ENCODE data around the gene EIF2A.
"Not testable (repeated sequence)": the region's sequence is repeated elsewhere in the genome, so short reads cannot be mapped to it uniquely, and the experiment has no call there.

The EIF2A gene

GRCh38 chr3:150582620-150583019 is 36.0 kb downstream of the EIF2A start:
- Histone ChIP-seq H3K27me3 (ENCODE audit: control insufficient read depth, insufficient read depth, low read length) (no peaks in the 10 kb centered on the region), H3K9me3 (ENCODE audit: control insufficient read depth, low read depth, low read length) (no peaks in the 10 kb centered on the region), H3K36me3 (ENCODE audit: control insufficient read depth, low read depth, low read length) (peaks cover 51% of the 10 kb centered on the region), H3K27ac (ENCODE audit: low read length) (no peak overlapping the region), H3K4me1 (ENCODE audit: control insufficient read depth, low read depth, low read length) (no peaks in the 10 kb centered on the region), H3K9ac (ENCODE audit: low read length) (no peak overlapping the region), H3K4me3 (ENCODE audit: low read length) (no peak overlapping the region)

GRCh38 chr3:150583028-150583427 is 36.4 kb downstream of the EIF2A start:
- H3K4me1 ChIP-seq (ENCODE audit: control insufficient read depth, low read depth, low read length), result no peaks in the 10 kb centered on the region
- H3K4me3 ChIP-seq (ENCODE audit: low read length), result no peak overlapping the region
- no peaks in the 10 kb centered on the region for H3K9me3 ChIP-seq (ENCODE audit: control insufficient read depth, low read depth, low read length)
- no peak overlapping the region for H3K9ac ChIP-seq (ENCODE audit: low read length)
- no peaks in the 10 kb centered on the region for H3K27me3 ChIP-seq (ENCODE audit: control insufficient read depth, insufficient read depth, low read length)
- peaks cover 51% of the 10 kb centered on the region for H3K36me3 ChIP-seq (ENCODE audit: control insufficient read depth, low read depth, low read length)
- H3K27ac ChIP-seq (ENCODE audit: low read length), result no peak overlapping the region

- Histone ChIP-seq H3K9me3 (ENCODE audit: control insufficient read depth, low read depth, low read length) (no peaks in the 10 kb centered on the region), H3K36me3 (ENCODE audit: control insufficient read depth, low read depth, low read length) (peaks cover 25% of the 10 kb centered on the region), H3K9ac (ENCODE audit: low read length) (no peak overlapping the region), H3K27me3 (ENCODE audit: control insufficient read depth, insufficient read depth, low read length) (no peaks in the 10 kb centered on the region), H3K4me1 (ENCODE audit: control insufficient read depth, low read depth, low read length) (no peaks in the 10 kb centered on the region), H3K27ac (ENCODE audit: low read length) (no peak overlapping the region), H3K4me3 (ENCODE audit: low read length) (no peak overlapping the region)
Measured at GRCh38 chr3:150588027-150588830, 41.6 kb downstream of the EIF2A start.

- Histone ChIP-seq H3K9ac (ENCODE audit: low read length) (no peak overlapping the region), H3K4me1 (ENCODE audit: control insufficient read depth, low read depth, low read length) (no peaks in the 10 kb centered on the region), H3K4me3 (ENCODE audit: low read length) (no peak overlapping the region), H3K27ac (ENCODE audit: low read length) (no peak overlapping the region), H3K27me3 (ENCODE audit: control insufficient read depth, insufficient read depth, low read length) (no peaks in the 10 kb centered on the region), H3K36me3 (ENCODE audit: control insufficient read depth, low read depth, low read length) (peaks cover 11% of the 10 kb centered on the region), H3K9me3 (ENCODE audit: control insufficient read depth, low read depth, low read length) (no peaks in the 10 kb centered on the region)
Measured at GRCh38 chr3:150589759-150590158, 43.2 kb downstream of the EIF2A start.

GRCh38 chr3:150594150-150594549 is 47.6 kb downstream of the EIF2A start:
- no peak overlapping the region for H3K27ac ChIP-seq (ENCODE audit: low read length)
- H3K27me3 ChIP-seq (ENCODE audit: control insufficient read depth, insufficient read depth, low read length), result no peaks in the 10 kb centered on the region
- no peak overlapping the region for H3K4me3 ChIP-seq (ENCODE audit: low read length)
- no peaks in the 10 kb centered on the region for H3K9me3 ChIP-seq (ENCODE audit: control insufficient read depth, low read depth, low read length)
- H3K9ac ChIP-seq (ENCODE audit: low read length), result no peak overlapping the region
- no peaks in the 10 kb centered on the region for H3K36me3 ChIP-seq (ENCODE audit: control insufficient read depth, low read depth, low read length)
- H3K4me1 ChIP-seq (ENCODE audit: control insufficient read depth, low read depth, low read length), result peaks cover 4% of the 10 kb centered on the region

GRCh38 chr3:150597646-150598045 is 51.1 kb downstream of the EIF2A start:
- Histone ChIP-seq H3K36me3 (ENCODE audit: control insufficient read depth, low read depth, low read length) (no peaks in the 10 kb centered on the region), H3K9me3 (ENCODE audit: control insufficient read depth, low read depth, low read length) (no peaks in the 10 kb centered on the region), H3K27ac (ENCODE audit: low read length) (no peak overlapping the region), H3K9ac (ENCODE audit: low read length) (no peak overlapping the region), H3K4me3 (ENCODE audit: low read length) (no peak overlapping the region), H3K27me3 (ENCODE audit: control insufficient read depth, insufficient read depth, low read length) (no peaks in the 10 kb centered on the region), H3K4me1 (ENCODE audit: control insufficient read depth, low read depth, low read length) (peaks cover 24% of the 10 kb centered on the region)

GRCh38 chr3:150599611-150600297 is 53.2 kb downstream of the EIF2A start:
- no peaks in the 10 kb centered on the region for H3K27me3 ChIP-seq (ENCODE audit: control insufficient read depth, insufficient read depth, low read length)
- H3K27ac ChIP-seq (ENCODE audit: low read length), result peak overlapping the region; percentile 86
- H3K9ac ChIP-seq (ENCODE audit: low read length), result peak overlapping the region; percentile 54
- H3K4me1 ChIP-seq (ENCODE audit: control insufficient read depth, low read depth, low read length), result peaks cover 29% of the 10 kb centered on the region
- H3K9me3 ChIP-seq (ENCODE audit: control insufficient read depth, low read depth, low read length), result no peaks in the 10 kb centered on the region
- H3K36me3 ChIP-seq (ENCODE audit: control insufficient read depth, low read depth, low read length), result no peaks in the 10 kb centered on the region
- peak overlapping the region; percentile 30 for H3K4me3 ChIP-seq (ENCODE audit: low read length)

GRCh38 chr3:150600647-150601530 is 54.3 kb downstream of the EIF2A start:
- not testable (repeated sequence) for H3K4me3 ChIP-seq (ENCODE audit: low read length); H3K9ac ChIP-seq (ENCODE audit: low read length); H3K36me3 ChIP-seq (ENCODE audit: control insufficient read depth, low read depth, low read length); H3K27me3 ChIP-seq (ENCODE audit: control insufficient read depth, insufficient read depth, low read length); H3K9me3 ChIP-seq (ENCODE audit: control insufficient read depth, low read depth, low read length)
- peaks cover 36% of the 10 kb centered on the region for H3K4me1 ChIP-seq (ENCODE audit: control insufficient read depth, low read depth, low read length)
- H3K27ac ChIP-seq (ENCODE audit: low read length), result peak overlapping the region; percentile 86

GRCh38 chr3:150602426-150603152 is 56.0 kb downstream of the EIF2A start:
- Histone ChIP-seq H3K4me1 (ENCODE audit: control insufficient read depth, low read depth, low read length) (peaks cover 47% of the 10 kb centered on the region), H3K4me3 (ENCODE audit: low read length) (peak overlapping the region; percentile 78), H3K9me3 (ENCODE audit: control insufficient read depth, low read depth, low read length) (no peaks in the 10 kb centered on the region), H3K27me3 (ENCODE audit: control insufficient read depth, insufficient read depth, low read length) (no peaks in the 10 kb centered on the region), H3K9ac (ENCODE audit: low read length) (peak overlapping the region; percentile 69), H3K36me3 (ENCODE audit: control insufficient read depth, low read depth, low read length) (peaks cover 7% of the 10 kb centered on the region), H3K27ac (ENCODE audit: low read length) (peak overlapping the region; percentile 89)

GRCh38 chr3:150603153-150603979 is 56.8 kb downstream of the EIF2A start, which contains the start of gene SELENOT:
Gene SELENOT (plus strand): TSS chr3:150603321. CDS start chr3:150603363, 42 bp downstream.
- H3K27ac ChIP-seq (ENCODE audit: low read length), result peak within 1 kb of the TSS; percentile 89
- H3K4me1 ChIP-seq (ENCODE audit: control insufficient read depth, low read depth, low read length), result peaks cover 52% of the 10 kb centered on the region
- peak within 1 kb of the TSS; percentile 78 for H3K4me3 ChIP-seq (ENCODE audit: low read length)
- H3K27me3 ChIP-seq (ENCODE audit: control insufficient read depth, insufficient read depth, low read length), result no peaks in the 10 kb centered on the region
- peak within 1 kb of the TSS; percentile 69 for H3K9ac ChIP-seq (ENCODE audit: low read length)
- H3K36me3 ChIP-seq (ENCODE audit: control insufficient read depth, low read depth, low read length), result peaks cover 7% of the 10 kb centered on the region
- H3K9me3 ChIP-seq (ENCODE audit: control insufficient read depth, low read depth, low read length), result no peaks in the 10 kb centered on the region

All from iPS-18a (cell line).